C4-2B (cell line): ENCODE data around the gene RNASE9.
"Not testable (repeated sequence)": the region's sequence is repeated elsewhere in the genome, so short reads cannot be mapped to it uniquely, and the experiment has no call there.

Experiments used
- H3K27ac ChIP-seq: fragments of 450-650 bp; 2 replicates; pipeline ENCODE4 v1.5.1; 2017
- CTCF ChIP-seq: fragments of 450-650 bp; conservative IDR thresholded peaks from 2 replicates; pipeline ENCODE4 v1.5.1; 2017; ENCODE audit warnings: mild to moderate bottlenecking
- ZFX ChIP-seq: fragments of 450-650 bp; IDR thresholded peaks from 2 replicates; pipeline ENCODE4 v1.6.1; 2017

RNASE9 gene

GRCh38 chr14:20606190-20606901 is 45.5 kb upstream of the RNASE9 start:
- H3K27ac ChIP-seq: no peak overlapping the region
- TF ChIP-seq ZFX (no peak), CTCF (peak; percentile 69)

GRCh38 chr14:20603813-20604690 is 43.2 kb upstream of the RNASE9 start:
- no peak for TF ChIP-seq CTCF
- no peak for TF ChIP-seq ZFX
- no peak overlapping the region for H3K27ac ChIP-seq

GRCh38 chr14:20602583-20602982 is 41.7 kb upstream of the RNASE9 start:
- H3K27ac ChIP-seq: no peak overlapping the region
- TF ChIP-seq ZFX: no peak
- TF ChIP-seq CTCF: no peak

- TF ChIP-seq ZFX (no peak), CTCF (no peak)
- no peak overlapping the region for H3K27ac ChIP-seq
These were observed 40.7 kb upstream of the RNASE9 start for GRCh38 chr14:20601522-20601921.

- H3K27ac ChIP-seq: no peak overlapping the region
These were observed 36.3 kb upstream of the RNASE9 start for GRCh38 chr14:20597108-20597507.

GRCh38 chr14:20595726-20596125 is 34.9 kb upstream of the RNASE9 start:
- not testable (repeated sequence) for H3K27ac ChIP-seq

More at GRCh38 chr14:20597108-20597507, 36.3 kb upstream of the RNASE9 start:
- TF ChIP-seq CTCF (no peak), ZFX (no peak)

GRCh38 chr14:20592574-20592973 is 31.7 kb upstream of the RNASE9 start:
- TF ChIP-seq CTCF (no peak), ZFX (no peak)

More at GRCh38 chr14:20592574-20592973, 31.7 kb upstream of the RNASE9 start:
- no peak overlapping the region for H3K27ac ChIP-seq
